TTC549 (cell line): ENCODE measurements around the gene DPP10.
"Not testable (repeated sequence)": the region's sequence is repeated elsewhere in the genome, so short reads cannot be mapped to it uniquely, and the experiment has no call there.

Source experiments
- FAIRE-seq: peaks from 2 replicates; lab custom pipeline; 2012; peaks lifted over from hg19 to GRCh38; lab: Jason Lieb, UNC

The DPP10 gene

DNA sequence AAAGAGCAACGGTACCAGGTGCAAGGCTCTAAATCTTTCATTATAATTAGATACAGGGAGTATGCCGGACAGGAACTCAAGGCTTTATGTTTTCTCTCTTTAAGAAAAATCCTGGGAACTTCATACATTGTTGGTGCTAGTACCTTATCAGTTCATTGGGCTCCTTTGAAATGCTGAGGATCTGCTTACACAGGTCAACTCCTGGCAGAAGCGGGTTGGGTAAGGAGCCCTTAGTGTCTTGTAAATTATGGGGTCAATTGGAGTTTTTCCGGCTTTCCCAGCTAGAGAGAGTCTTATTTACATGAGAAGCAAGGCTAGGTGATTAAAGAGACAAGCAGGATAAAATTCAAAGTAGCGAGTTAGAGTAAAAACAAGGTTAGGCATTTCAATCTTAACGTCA, 998.3 kb downstream of the DPP10 start:
- FAIRE-seq: not testable (repeated sequence)

DNA sequence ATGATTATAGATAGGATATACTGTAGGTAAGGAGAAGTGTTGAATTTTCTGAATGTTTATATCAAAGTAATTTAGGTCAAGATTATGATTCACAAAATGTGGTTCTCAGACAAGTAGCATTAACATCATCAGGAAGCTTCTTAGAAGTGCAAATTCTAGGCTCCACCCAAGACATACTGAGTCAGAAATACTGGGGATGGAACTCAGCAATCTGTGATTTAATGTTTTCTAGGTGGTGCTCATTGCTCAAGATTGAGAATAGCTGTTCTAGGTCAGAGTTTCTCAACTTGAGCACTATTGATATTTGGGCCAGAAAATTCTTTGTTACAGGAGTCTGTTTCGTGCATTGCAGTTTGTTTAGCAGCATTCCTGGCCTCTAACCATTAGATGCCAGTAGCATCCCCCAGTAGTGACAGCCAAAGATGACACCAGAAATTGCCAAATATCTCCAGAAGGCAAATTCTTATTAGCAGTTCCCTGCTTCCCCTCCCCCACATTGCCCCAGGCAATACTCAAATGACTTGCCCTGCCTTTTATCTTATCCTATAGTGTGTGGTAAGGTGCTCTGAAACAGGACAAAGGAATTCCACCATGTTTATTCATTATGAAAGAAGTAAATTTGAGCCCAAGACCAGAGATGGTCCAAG, 1001.2 kb downstream of the DPP10 start:
- no peak for FAIRE-seq

GRCh38 chr2:115460008-115460407, 1017.6 kb downstream of the DPP10 start:
- FAIRE-seq: no peak

- no peak for FAIRE-seq
Observed at GRCh38 chr2:115480741-115481140, 1038.3 kb downstream of the DPP10 start.

DNA sequence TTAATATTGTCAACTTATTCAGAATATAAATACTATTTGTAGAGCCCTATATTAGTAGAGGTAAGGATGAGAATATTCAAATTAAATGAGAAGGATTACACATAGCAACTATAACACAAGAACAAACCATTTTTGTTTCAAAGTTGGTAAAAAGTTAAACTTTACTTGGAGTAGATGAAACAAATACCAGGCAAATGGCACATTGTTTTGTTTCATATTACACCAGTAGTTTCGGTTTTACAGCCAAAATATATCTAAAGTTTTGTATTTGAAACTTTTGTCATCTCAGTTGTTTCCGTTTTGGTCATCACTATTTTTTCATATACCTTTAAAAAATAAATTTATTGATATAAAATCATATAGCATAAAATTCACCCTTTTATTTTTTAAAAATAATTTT, 1039.4 kb downstream of the DPP10 start:
- FAIRE-seq: no peak

GRCh38 chr2:115483666-115484065, 1041.2 kb downstream of the DPP10 start:
- FAIRE-seq: no peak

DNA sequence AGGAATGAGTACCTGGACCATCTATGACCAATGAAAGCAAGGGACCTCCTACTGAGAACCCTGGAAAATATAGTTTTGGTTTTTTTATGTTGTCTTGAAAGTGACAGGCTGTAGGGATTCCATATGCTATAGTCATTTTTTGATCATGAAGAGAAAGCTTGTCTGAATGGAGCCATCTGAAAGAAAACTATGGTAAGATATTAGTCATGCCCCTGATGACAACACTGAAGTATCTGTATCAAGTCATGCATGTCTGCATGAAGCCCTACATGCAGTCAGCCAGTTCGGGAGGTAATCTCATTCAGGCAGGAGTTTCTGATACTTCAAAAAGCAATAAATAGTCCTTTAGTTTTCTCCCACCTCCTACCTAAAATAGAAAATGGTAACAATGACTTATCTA, 1042.0 kb downstream of the DPP10 start:
- FAIRE-seq: no peak

DNA sequence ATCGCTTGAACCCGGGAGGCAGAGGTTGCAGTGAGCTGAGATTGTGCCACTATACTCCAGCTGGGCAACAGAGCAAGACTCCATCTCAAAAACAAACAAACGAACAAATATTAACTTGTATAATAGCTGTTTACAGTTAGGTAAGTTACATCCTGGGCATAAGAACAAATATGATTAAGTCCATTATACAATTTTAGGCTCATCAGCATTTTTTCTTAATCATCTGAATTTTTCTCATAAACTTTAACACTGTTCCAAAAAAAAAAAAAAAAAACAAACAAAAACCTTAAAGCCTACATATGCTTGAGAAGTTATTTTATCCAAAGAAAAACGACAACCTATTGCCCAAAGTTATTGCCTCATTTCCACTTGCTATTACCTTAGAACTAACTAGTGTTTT, 1042.5 kb downstream of the DPP10 start:
- no peak for FAIRE-seq

GRCh38 chr2:115491186-115491793, 1048.8 kb downstream of the DPP10 start:
- FAIRE-seq: no peak

DNA sequence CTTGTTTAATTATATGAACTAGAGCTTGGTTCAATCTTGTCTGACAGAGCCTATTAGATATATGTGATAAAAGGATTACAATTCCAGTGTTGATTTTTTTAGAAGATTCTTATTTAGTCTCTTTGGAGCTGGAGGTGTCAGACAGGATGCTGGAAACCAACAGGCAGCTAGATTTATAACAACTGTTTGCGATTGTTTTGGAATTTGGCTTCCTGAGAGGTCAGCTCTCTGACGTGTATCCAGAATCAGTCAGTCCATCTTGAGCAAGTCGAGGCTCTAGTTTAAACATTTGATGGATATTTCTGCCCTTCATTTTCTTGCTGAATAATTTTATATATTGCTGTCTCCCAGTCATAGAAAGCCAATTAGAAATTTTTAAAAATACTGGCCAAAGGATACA, 1062.9 kb downstream of the DPP10 start:
- no peak for FAIRE-seq

- no peak for FAIRE-seq
Observed at GRCh38 chr2:115520727-115521126, 1078.3 kb downstream of the DPP10 start.

GRCh38 chr2:115524452-115524851, 1082.0 kb downstream of the DPP10 start:
- no peak for FAIRE-seq

- no peak for FAIRE-seq
Observed at GRCh38 chr2:115529627-115530026, 1087.2 kb downstream of the DPP10 start.

GRCh38 chr2:115533081-115533480, 1090.6 kb downstream of the DPP10 start:
- FAIRE-seq: no peak

- FAIRE-seq: no peak
Observed at GRCh38 chr2:115541814-115542213, 1099.4 kb downstream of the DPP10 start.

GRCh38 chr2:115542331-115542730, 1099.9 kb downstream of the DPP10 start:
- FAIRE-seq: no peak

- FAIRE-seq: no peak
Observed at GRCh38 chr2:115543024-115543423, 1100.6 kb downstream of the DPP10 start.

DNA sequence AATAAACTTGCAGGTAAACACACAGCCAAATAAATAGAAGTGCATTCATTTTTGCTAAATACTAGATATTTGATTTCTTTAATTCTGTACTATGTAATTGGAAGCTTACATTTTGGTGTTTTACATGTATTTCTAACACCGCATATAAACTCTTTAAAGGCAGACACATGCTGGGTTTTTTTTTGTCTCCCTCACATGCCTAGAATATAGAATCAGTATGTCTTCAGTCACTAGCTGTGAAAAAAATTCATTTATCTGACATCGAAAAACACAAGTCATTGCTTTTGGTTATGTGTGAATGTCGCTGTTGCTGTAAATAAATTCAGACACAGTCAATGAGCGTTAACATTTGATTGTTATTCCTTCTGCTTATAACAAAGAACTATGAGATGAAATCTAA, 1101.0 kb downstream of the DPP10 start:
- FAIRE-seq: no peak

GRCh38 chr2:115549611-115550130, 1107.2 kb downstream of the DPP10 start:
- FAIRE-seq: no peak

DNA sequence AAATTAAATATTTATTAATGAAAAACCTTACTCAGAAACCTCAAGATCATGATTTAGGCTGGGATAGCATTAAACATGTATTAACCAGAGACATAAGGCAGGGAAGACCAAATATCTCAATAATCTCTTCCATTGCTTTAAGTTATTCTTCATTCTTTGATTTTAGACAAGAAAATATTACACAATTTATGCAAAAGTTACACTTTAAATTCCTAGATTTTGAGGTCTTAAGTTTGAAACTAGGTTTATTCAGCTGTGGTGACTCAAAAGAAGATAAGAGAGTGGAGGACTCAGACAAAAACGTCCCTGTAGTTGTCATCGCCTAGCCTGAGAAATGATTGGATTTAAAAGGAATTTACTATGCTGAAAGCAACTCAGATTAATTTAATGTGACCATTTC, 1110.3 kb downstream of the DPP10 start:
- FAIRE-seq: no peak

GRCh38 chr2:115554153-115554552, 1111.7 kb downstream of the DPP10 start:
- no peak for FAIRE-seq

GRCh38 chr2:115558725-115559124, 1116.3 kb downstream of the DPP10 start:
- no peak for FAIRE-seq

DNA sequence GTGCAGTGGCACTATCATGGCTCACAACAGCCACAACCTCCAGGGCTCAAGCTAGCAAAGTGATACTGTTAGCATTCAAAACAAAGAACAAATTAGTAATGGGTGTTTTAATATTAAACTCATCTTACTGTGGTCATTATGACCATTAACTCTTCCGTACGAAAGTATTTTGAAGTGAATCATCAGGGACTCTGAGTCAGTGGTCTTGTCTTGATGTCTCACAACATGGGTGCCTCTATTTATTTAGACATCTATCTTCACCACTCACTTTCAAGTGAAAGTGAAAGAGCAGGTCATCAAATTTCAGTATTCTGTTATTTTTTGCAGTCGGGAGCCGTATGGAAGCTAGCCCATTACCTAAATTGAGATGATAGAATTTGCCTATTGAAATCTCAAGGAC, 1118.2 kb downstream of the DPP10 start:
- FAIRE-seq: no peak

GRCh38 chr2:115568643-115569042, 1126.2 kb downstream of the DPP10 start:
- no peak for FAIRE-seq
